Chondrocyte (in vitro differentiated cells): ENCODE measurements around the gene RMND1. TPM values are rescaled to one million over a fixed set of nuclear protein-coding genes. Genes with fewer than 3 reads are reported as not detected.
A peak's percentile ranks its signal among the peaks of the same experiment; 100 is the strongest.

ENCODE experiments used
- DNase-seq: peaks from one replicate; pipeline ENCODE4 v3.0.0; 2021; ENCODE audit warnings: mixed read lengths, low spot score
- H3K27ac Mint-ChIP-seq: one replicate; pipeline ENCODE4 v1.8.0; 2021; ENCODE audit warnings: mild to moderate bottlenecking, moderate library complexity, mixed read lengths; ENCODE audit not compliant: unreplicated experiment
- H3K27me3 Mint-ChIP-seq: 2 replicates; pipeline ENCODE4 v1.8.0; 2021; ENCODE audit warnings: low read depth, mixed read lengths
- H3K36me3 Mint-ChIP-seq: 2 replicates; pipeline ENCODE4 v1.8.0; 2021; ENCODE audit warnings: low read depth, mixed read lengths
- H3K4me1 Mint-ChIP-seq: 2 replicates; pipeline ENCODE4 v1.8.0; 2021; ENCODE audit warnings: low read depth, mild to moderate bottlenecking, mixed read lengths
- H3K4me3 Mint-ChIP-seq: one replicate; pipeline ENCODE4 v1.8.0; 2021; ENCODE audit warnings: mild to moderate bottlenecking, moderate library complexity, mixed read lengths; ENCODE audit not compliant: unreplicated experiment
- H3K9me3 Mint-ChIP-seq: 2 replicates; pipeline ENCODE4 v1.8.0; 2021; ENCODE audit warnings: low read depth, mixed read lengths
- CTCF ChIP-seq: fragments of 200-600 bp; sonication (generic); IDR thresholded peaks from 2 replicates; pipeline ENCODE4 v1.5.0; 2021; ENCODE audit warnings: antibody characterized with exemption, mild to moderate bottlenecking, moderate library complexity
- total RNA-seq: library from RNA; stranded (reverse); gene quantifications from 3 replicates; pipeline ENCODE4 v1.2.1, GENCODE V29; 2021

RMND1 gene
- total RNA-seq, 1 donor from 2014 or later = 42.5 TPM

DNA sequence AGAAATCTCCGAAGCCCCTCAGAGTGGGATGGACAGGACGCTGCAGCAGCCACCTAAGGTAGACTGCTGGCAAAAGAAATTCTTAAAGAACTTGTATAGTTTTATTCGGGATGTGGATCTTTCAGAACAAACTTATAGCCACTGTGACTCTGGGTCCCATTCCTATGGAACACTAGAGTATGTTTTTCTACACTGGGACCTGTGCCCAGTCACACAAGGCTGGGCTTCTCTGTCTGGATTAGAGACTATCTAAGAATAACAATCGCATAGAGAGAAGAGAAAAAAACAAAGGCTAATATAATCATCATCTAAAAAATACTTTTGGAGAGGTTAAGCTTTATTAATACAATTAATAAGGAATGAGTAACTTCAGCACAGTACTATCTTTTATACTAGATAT lies 28.9 kb downstream of the RMND1 start:
- Mint-ChIP-seq H3K9me3 (no peaks in the 10 kb centered on the region), H3K4me1 (peaks cover 26% of the 10 kb centered on the region), H3K36me3 (peaks cover 14% of the 10 kb centered on the region), H3K27ac (peak overlapping the region; percentile 73), H3K27me3 (no peaks in the 10 kb centered on the region), H3K4me3 (no peak overlapping the region)
- no peak for DNase-seq
- TF ChIP-seq CTCF = no peak

GRCh38 chr6:151417477-151417876 lies 34.4 kb downstream of the RMND1 start:
- no peak overlapping the region for H3K4me3 Mint-ChIP-seq
- no peak overlapping the region for H3K27ac Mint-ChIP-seq
- peaks cover 35% of the 10 kb centered on the region for H3K36me3 Mint-ChIP-seq

GRCh38 chr6:151414641-151415260 lies 37.2 kb downstream of the RMND1 start:
- Mint-ChIP-seq H3K9me3 (peaks cover 6% of the 10 kb centered on the region), H3K36me3 (peaks cover 42% of the 10 kb centered on the region), H3K4me3 (no peak overlapping the region), H3K27ac (no peak overlapping the region), H3K27me3 (no peaks in the 10 kb centered on the region), H3K4me1 (no peaks in the 10 kb centered on the region)
- TF ChIP-seq CTCF = no peak
- no peak for DNase-seq

More at GRCh38 chr6:151417477-151417876, 34.4 kb downstream of the RMND1 start:
- TF ChIP-seq CTCF = no peak
- Mint-ChIP-seq H3K9me3 (peaks cover 6% of the 10 kb centered on the region), H3K27me3 (no peaks in the 10 kb centered on the region), H3K4me1 (peaks cover 12% of the 10 kb centered on the region)
- DNase-seq = no peak

- peaks cover 9% of the 10 kb centered on the region for H3K4me1 Mint-ChIP-seq
- H3K4me3 Mint-ChIP-seq = no peak overlapping the region
- peaks cover 49% of the 10 kb centered on the region for H3K36me3 Mint-ChIP-seq
- peaks cover 6% of the 10 kb centered on the region for H3K9me3 Mint-ChIP-seq
- DNase-seq = no peak
- TF ChIP-seq CTCF = no peak
- no peaks in the 10 kb centered on the region for H3K27me3 Mint-ChIP-seq
- no peak overlapping the region for H3K27ac Mint-ChIP-seq
Observed at GRCh38 chr6:151413372-151414145, 38.4 kb downstream of the RMND1 start.

DNA sequence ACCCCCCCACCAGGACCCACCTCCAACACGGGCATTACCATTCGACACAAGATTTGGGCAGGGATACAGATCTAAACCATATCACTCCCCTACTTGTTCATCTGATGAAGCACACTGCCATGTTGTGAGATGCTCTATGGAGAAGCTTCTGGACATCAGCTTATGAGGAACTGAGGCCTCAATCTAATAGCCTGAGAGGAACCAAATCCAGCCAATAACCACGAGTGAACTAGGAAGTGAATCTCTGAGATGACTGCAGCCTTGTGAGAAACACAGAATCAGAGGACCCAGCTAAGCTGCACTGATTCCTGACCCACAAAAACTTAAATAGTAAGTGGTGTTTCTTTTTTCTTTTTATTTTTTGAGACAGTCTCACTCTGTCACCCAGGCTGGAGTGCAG lies 39.0 kb downstream of the RMND1 start:
- Mint-ChIP-seq H3K9me3 (peaks cover 6% of the 10 kb centered on the region), H3K36me3 (peaks cover 49% of the 10 kb centered on the region), H3K27ac (no peak overlapping the region), H3K27me3 (no peaks in the 10 kb centered on the region), H3K4me1 (peaks cover 9% of the 10 kb centered on the region), H3K4me3 (no peak overlapping the region)
- DNase-seq = no peak
- TF ChIP-seq CTCF = no peak
